Measurements from ENCODE around the gene PPP6R1.

DNA sequence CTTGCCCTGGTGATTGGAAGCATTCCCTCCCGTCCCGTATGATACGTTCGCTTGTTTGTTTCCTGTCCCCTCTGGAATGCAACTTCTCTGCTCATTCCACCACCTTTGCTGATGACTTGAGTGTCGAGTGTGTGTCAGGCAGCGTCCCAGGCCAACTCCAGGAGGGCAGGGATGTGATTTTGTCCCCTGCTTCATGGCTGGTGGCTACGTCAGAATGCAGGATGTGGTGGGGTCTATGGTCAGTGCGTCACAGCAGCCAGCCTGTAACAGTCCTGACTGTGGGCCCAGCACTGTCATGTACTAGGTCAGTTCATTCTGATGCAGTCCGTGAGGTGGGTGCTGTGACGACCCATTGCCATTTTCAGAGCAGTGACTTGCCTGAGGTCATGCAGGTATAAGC lies 41.2 kb upstream of the PPP6R1 start:
- TF ChIP-seq CTCF (IDR thresholded peaks at IDR 0.05) (no peak), POLR2AphosphoS5 (IDR thresholded peaks at IDR 0.05) (no peak), POLR2A (IDR thresholded peaks at IDR 0.05) (no peak)
